Gastroesophageal sphincter (tissue), 4 donors: ENCODE data around the gene FOSL1. TPM values are rescaled to one million over a fixed set of nuclear protein-coding genes. Genes with fewer than 3 reads are reported as not detected.

Experiments used
- ATAC-seq: fragments of 150-250 bp; one replicate; pipeline ENCODE4 v1.9.1; 2016; ENCODE audit warnings: mild to moderate bottlenecking, moderate library complexity
- H3K27ac ChIP-seq, 4 donors: fragments of 200-600 bp; sonication (generic) in 3 of 4; 1 replicate in 3 of 4; 2 replicates in 1 of 4; pipeline ENCODE4 v1.5.1; 2016 to 2019
- H3K27me3 ChIP-seq: fragments of 200-600 bp; sonication (generic); one replicate; pipeline ENCODE4 v1.5.1; 2019
- H3K36me3 ChIP-seq, 2 donors: fragments of 200-600 bp; sonication (generic); one replicate each; pipeline ENCODE4 v1.5.1; 2019; ENCODE audit warnings: control low read depth in 1 of 2
- H3K4me1 ChIP-seq, 3 donors: fragments of 200-600 bp; sonication (generic); 1 replicate in 2 of 3; 2 replicates in 1 of 3; pipeline ENCODE4 v1.5.1; 2016 to 2019; ENCODE audit warnings: control low read depth in 2 of 3
- H3K4me3 ChIP-seq, 2 donors: fragments of 200-600 bp; sonication (generic); one replicate each; pipeline ENCODE4 v1.5.1; 2019; ENCODE audit warnings: mild to moderate bottlenecking in 1 of 2, moderate library complexity in 1 of 2
- H3K9me3 ChIP-seq, 3 donors: fragments of 200-600 bp; sonication (generic); one replicate each; pipeline ENCODE4 v1.5.1; 2017 to 2019; ENCODE audit warnings: control low read depth in 2 of 3
- EP300 ChIP-seq: sonication (generic); formaldehyde crosslinking; IDR thresholded peaks from one replicate; pipeline ENCODE4 v1.6.1; 2017; ENCODE audit warnings: antibody characterized with exemption, mild to moderate bottlenecking
- POLR2A ChIP-seq, 2 donors: fragments of 450-650 bp; IDR thresholded peaks; one replicate each; pipeline ENCODE4 v1.6.1; 2017; ENCODE audit warnings: antibody characterized with exemption in 2 of 2, mild to moderate bottlenecking in 2 of 2, moderate library complexity in 1 of 2
- POLR2AphosphoS5 ChIP-seq: sonication (generic); formaldehyde crosslinking; IDR thresholded peaks from one replicate; pipeline ENCODE4 v1.6.1; 2017; ENCODE audit warnings: antibody characterized with exemption
- WGBS, 2 donors: methylation state at CpG; one replicate each; pipeline ENCODE4 v1.1.5; 2018; ENCODE audit warnings: low coverage in 1 of 2; 5-methylcytosine and 5-hydroxymethylcytosine counted together
- total RNA-seq, 4 donors: library from RNA; depleted of rRNA; stranded (reverse); fragments of >200 nt; gene quantifications; one replicate each; pipeline ENCODE4 v1.1.0, GENCODE V29; 2016
- TF ChIP-seq, protein P1 (sequence below), 4 experiments: fragments of 200-600 bp in 2 of 4; fragments of 450-650 bp in 2 of 4; sonication (generic) in 1 of 4; IDR thresholded peaks; one replicate each; pipeline ENCODE4 v1.5.1; 2017 to 2019; ENCODE audit warnings: antibody characterized with exemption in 4 of 4, mild to moderate bottlenecking in 2 of 4, moderate library complexity in 2 of 4

Gene FOSL1
- total RNA-seq, 4 donors from 2014 or later = 1.4 to 24.9 (median 4.1) TPM

GRCh38 chr11:65937766-65938165 is 37.6 kb upstream of the FOSL1 start:
- no peak for ATAC-seq
- Histone ChIP-seq H3K27me3 (peaks cover 29% of the 10 kb centered on the region), H3K4me3 (no peak overlapping the region), H3K36me3 (no peaks in the 10 kb centered on the region), H3K9me3 (no peaks in the 10 kb centered on the region), H3K4me1 (no peaks in the 10 kb centered on the region), H3K27ac (no peak overlapping the region)
- TF ChIP-seq POLR2AphosphoS5 (no peak), POLR2A (IDR thresholded peaks at IDR 0.05) (no peak)
- WGBS, 2 donors = 39 to 74% methylated on average over 2 to 4 of the region's 4 CpGs

DNA sequence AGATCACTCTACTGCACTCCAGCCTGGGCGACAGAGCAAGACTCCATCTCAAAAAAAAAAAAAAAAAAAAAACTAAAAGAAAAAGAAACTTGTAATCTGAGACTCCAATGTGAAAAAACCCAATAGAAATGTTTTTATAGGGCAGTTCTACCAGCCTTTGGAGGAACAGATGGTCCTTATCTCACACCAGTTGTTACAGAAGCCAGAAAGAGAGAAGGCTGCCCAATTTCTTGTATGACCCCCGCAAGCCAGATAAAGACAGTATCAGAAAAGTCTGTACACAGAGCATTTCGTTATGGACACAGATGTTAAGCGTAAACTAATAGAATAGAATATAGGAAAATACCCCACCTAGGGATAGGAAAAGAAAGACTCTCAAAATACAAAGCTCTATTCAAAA is 33.8 kb upstream of the FOSL1 start:
- no peak for TF ChIP-seq POLR2AphosphoS5
- H3K27me3 ChIP-seq = peaks cover 23% of the 10 kb centered on the region
- no peaks in the 10 kb centered on the region for H3K9me3 ChIP-seq
- no peaks in the 10 kb centered on the region for H3K36me3 ChIP-seq
- no peaks in the 10 kb centered on the region for H3K4me1 ChIP-seq
- WGBS, 2 donors = 38 to 64% methylated on average over 4 of the region's 4 CpGs
- no peak for ATAC-seq
- H3K27ac ChIP-seq = no peak overlapping the region
- no peak overlapping the region for H3K4me3 ChIP-seq

- WGBS, 2 donors = 22 to 100% methylated on average over 1 to 7 of the region's 9 CpGs
Observed at GRCh38 chr11:65932558-65932919, 32.4 kb upstream of the FOSL1 start.

GRCh38 chr11:65931773-65932557 is 31.8 kb upstream of the FOSL1 start:
- Histone ChIP-seq H3K4me3 (no peak overlapping the region), H3K27me3 (peaks cover 14% of the 10 kb centered on the region), H3K36me3 (no peaks in the 10 kb centered on the region), H3K9me3 (no peaks in the 10 kb centered on the region), H3K4me1 (no peaks in the 10 kb centered on the region), H3K27ac (no peak overlapping the region)
- TF ChIP-seq POLR2A (IDR thresholded peaks at IDR 0.05) (no peak), EP300 (no peak), POLR2AphosphoS5 (no peak)
- TF ChIP-seq, protein P1, sequence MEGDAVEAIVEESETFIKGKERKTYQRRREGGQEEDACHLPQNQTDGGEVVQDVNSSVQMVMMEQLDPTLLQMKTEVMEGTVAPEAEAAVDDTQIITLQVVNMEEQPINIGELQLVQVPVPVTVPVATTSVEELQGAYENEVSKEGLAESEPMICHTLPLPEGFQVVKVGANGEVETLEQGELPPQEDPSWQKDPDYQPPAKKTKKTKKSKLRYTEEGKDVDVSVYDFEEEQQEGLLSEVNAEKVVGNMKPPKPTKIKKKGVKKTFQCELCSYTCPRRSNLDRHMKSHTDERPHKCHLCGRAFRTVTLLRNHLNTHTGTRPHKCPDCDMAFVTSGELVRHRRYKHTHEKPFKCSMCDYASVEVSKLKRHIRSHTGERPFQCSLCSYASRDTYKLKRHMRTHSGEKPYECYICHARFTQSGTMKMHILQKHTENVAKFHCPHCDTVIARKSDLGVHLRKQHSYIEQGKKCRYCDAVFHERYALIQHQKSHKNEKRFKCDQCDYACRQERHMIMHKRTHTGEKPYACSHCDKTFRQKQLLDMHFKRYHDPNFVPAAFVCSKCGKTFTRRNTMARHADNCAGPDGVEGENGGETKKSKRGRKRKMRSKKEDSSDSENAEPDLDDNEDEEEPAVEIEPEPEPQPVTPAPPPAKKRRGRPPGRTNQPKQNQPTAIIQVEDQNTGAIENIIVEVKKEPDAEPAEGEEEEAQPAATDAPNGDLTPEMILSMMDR (IDR thresholded peaks at IDR 0.05) = no peak
- ATAC-seq = no peak
- 43 to 51% methylated on average over 9 to 11 of the region's 13 CpGs for WGBS, 2 donors

More at GRCh38 chr11:65932558-65932919, 32.4 kb upstream of the FOSL1 start:
- no peaks in the 10 kb centered on the region for H3K4me1 ChIP-seq
- no peaks in the 10 kb centered on the region for H3K9me3 ChIP-seq
- H3K4me3 ChIP-seq = no peak overlapping the region
- TF ChIP-seq, protein P1 (IDR thresholded peaks at IDR 0.05) = no peak
- TF ChIP-seq POLR2AphosphoS5 (no peak), EP300 (no peak)
- no peaks in the 10 kb centered on the region for H3K36me3 ChIP-seq
- H3K27ac ChIP-seq = no peak overlapping the region
- peaks cover 15% of the 10 kb centered on the region for H3K27me3 ChIP-seq
- ATAC-seq = no peak

DNA sequence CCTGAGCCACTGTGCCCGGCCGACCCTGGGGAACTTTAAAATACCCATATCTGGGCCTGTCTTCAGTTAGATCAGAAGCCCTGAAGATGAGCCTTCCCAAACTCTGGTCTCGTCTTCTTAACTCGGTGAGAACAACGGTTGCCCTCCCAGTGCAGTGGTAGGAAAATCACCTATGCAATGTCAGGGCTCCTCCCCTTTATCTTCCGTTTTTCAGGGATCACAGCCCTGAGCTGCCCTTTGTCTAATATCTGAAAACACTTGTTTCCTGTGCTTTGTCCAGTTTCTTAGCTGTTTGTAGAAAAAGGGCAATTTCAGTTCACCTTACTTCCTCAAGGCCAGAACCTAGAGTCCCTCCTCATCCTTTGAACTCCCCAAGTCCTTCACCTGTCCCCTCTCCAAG is 28.5 kb upstream of the FOSL1 start:
- ATAC-seq = no peak
- no peak for TF ChIP-seq POLR2AphosphoS5
- no peak for TF ChIP-seq EP300
- TF ChIP-seq, protein P1 (IDR thresholded peaks at IDR 0.05) = no peak
- TF ChIP-seq POLR2A (IDR thresholded peaks at IDR 0.05) = no peak
- Histone ChIP-seq H3K4me1 (no peaks in the 10 kb centered on the region), H3K27me3 (peaks cover 13% of the 10 kb centered on the region), H3K27ac (no peak overlapping the region), H3K36me3 (peaks cover 0 to 2% of the 10 kb centered on the region in 2 donors), H3K9me3 (no peaks in the 10 kb centered on the region), H3K4me3 (no peak overlapping the region)
- WGBS, 2 donors = 17 to 48% methylated on average over 1 to 4 of the region's 6 CpGs

GRCh38 chr11:65927904-65928397 is 27.8 kb upstream of the FOSL1 start:
- TF ChIP-seq EP300 (no peak), POLR2A (IDR thresholded peaks at IDR 0.05) (no peak), POLR2AphosphoS5 (no peak)
- TF ChIP-seq, protein P1 (IDR thresholded peaks at IDR 0.05) = no peak
- WGBS, 2 donors = 50% methylated on average over 4 of the region's 9 CpGs; no CpG with 5 or more reads in 1 of the 2 donors
- Histone ChIP-seq H3K27ac (peak overlapping the region in 1 of 4 donors; percentile 47), H3K9me3 (no peaks in the 10 kb centered on the region), H3K27me3 (peaks cover 6% of the 10 kb centered on the region), H3K4me1 (no peaks in the 10 kb centered on the region), H3K36me3 (peaks cover 0 to 9% of the 10 kb centered on the region in 2 donors), H3K4me3 (no peak overlapping the region)
- ATAC-seq = no peak
